Caco-2 (cell line): ENCODE results near the gene GTPBP1. TPM values are rescaled to one million over a fixed set of nuclear protein-coding genes. Genes with fewer than 3 reads are reported as not detected.

Source experiments
- BruUV-seq: library from RNA; stranded (reverse); fragments of 400-500 nt; replicated peaks from 2 replicates; lab custom pipeline; 2021; lab: Mats Ljungman, UMichigan
- CTCF ChIA-PET: fragments of 300-600 bp; sonication (Branson Sonifier 250); formaldehyde crosslinking; loops from one replicate; lab custom pipeline; 2022; ENCODE audit warnings: antibody characterized with exemption; lab: Charles Lee
- POLR2A ChIA-PET: fragments of 300-600 bp; sonication (Branson Sonifier 250); formaldehyde crosslinking; loops from one replicate; lab custom pipeline; 2022; ENCODE audit warnings: antibody characterized with exemption; lab: Charles Lee
- DNase-seq, 2 experiments: peaks; one replicate each; pipeline versions ENCODE4 v3.0.0 to v3.0.0-alpha.2; 2020 to 2022
- H3K27me3 ChIP-seq: replicated peaks from 2 replicates; pipeline ENCODE4 v1.6.0; 2011; ENCODE audit warnings: low read length; ENCODE audit not compliant: control insufficient read depth, insufficient read depth
- H3K36me3 ChIP-seq: 2 replicates; pipeline ENCODE4 v1.5.1; 2011; ENCODE audit warnings: low read length; ENCODE audit not compliant: control insufficient read depth, insufficient read depth
- H3K4me1 ChIP-seq: fragments of 250-450 bp; sonication (Bioruptor Pico); 2 replicates; pipeline ENCODE4 v1.5.1; 2020; ENCODE audit warnings: mild to moderate bottlenecking
- H3K4me3 ChIP-seq: 2 replicates; pipeline ENCODE4 v1.5.1; 2011; ENCODE audit warnings: low read depth, mild to moderate bottlenecking, control low read depth, low read length
- H3K9me3 ChIP-seq: fragments of 250-450 bp; sonication (Bioruptor Pico); 2 replicates; pipeline ENCODE4 v1.5.1; 2020; ENCODE audit warnings: mild to moderate bottlenecking, moderate library complexity
- H3K27ac Mint-ChIP-seq: one replicate; pipeline ENCODE4 v1.8.0; 2022; ENCODE audit warnings: mixed read lengths; ENCODE audit not compliant: unreplicated experiment
- H3K27me3 Mint-ChIP-seq: one replicate; pipeline ENCODE4 v1.8.0; 2022; ENCODE audit warnings: mixed read lengths; ENCODE audit not compliant: insufficient read depth, unreplicated experiment
- H3K36me3 Mint-ChIP-seq: one replicate; pipeline ENCODE4 v1.8.0; 2022; ENCODE audit warnings: mild to moderate bottlenecking, mixed read lengths; ENCODE audit not compliant: insufficient read depth, unreplicated experiment
- H3K4me1 Mint-ChIP-seq: one replicate; pipeline ENCODE4 v1.8.0; 2022; ENCODE audit warnings: low read depth, mixed read lengths; ENCODE audit not compliant: unreplicated experiment
- H3K4me3 Mint-ChIP-seq: one replicate; pipeline ENCODE4 v1.8.0; 2022; ENCODE audit warnings: mild to moderate bottlenecking, moderate library complexity, mixed read lengths; ENCODE audit not compliant: unreplicated experiment
- H3K9me3 Mint-ChIP-seq: one replicate; pipeline ENCODE4 v1.8.0; 2022; ENCODE audit warnings: mixed read lengths; ENCODE audit not compliant: unreplicated experiment
- intact Hi-C: fragments of 100-400 bp; cut with micrococcal nuclease; formaldehyde crosslinking; loops from one replicate; pipeline ENCODE4 v1.10.0; 2022; ENCODE audit not compliant: unreplicated experiment
- total RNA-seq: library from RNA; stranded (reverse); gene quantifications from 2 replicates; pipeline ENCODE4 v1.2.3, GENCODE V29; 2022
- TF ChIP-seq, protein P1 (sequence below), 2 experiments: fragments of 200-600 bp in 1 of 2; IDR thresholded peaks; 1 replicate in 1 of 2; 2 replicates in 1 of 2; pipeline versions ENCODE4 v1.5.1 to v1.8.0; 2011 to 2022; ENCODE audit warnings: antibody characterized with exemption in 1 of 2, control low read depth in 1 of 2, inconsistent platforms in 1 of 2, low read depth in 1 of 2, low read length in 1 of 2, mild to moderate bottlenecking in 1 of 2, moderate library complexity in 1 of 2; ENCODE audit not compliant: insufficient read depth in 1 of 2, severe bottlenecking in 1 of 2, unreplicated experiment in 1 of 2

GTPBP1 gene
- total RNA-seq, 1 experiment from 2014 or later = 47.2 TPM

DNA sequence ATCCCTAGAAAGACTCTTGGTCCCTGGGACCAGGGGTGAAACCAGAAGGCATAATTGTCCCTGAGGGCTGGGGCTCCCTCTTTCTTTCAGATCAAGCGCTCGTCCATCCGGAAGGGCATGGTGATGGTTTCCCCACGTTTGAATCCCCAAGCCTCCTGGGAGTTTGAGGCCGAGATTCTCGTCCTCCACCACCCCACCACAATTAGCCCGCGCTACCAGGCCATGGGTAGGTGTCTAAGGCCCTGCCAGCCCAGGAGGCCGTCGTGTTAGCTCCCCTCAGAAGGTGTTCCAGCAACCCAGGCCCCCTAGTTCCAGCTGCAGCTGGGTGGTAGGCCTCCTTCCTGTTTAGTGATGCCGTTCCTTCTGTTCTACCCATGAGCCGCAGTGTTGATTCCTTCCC, 21.4 kb downstream of the GTPBP1 start:
- BruUV-seq = no TSS peak
- H3K36me3 ChIP-seq = peaks cover 11% of the 10 kb centered on the region
- no peaks in the 10 kb centered on the region for H3K4me1 ChIP-seq
- no peaks in the 10 kb centered on the region for H3K9me3 Mint-ChIP-seq
- no peaks in the 10 kb centered on the region for H3K27me3 Mint-ChIP-seq
- ChIA-PET POLR2A (no interaction called here), CTCF (no interaction called here)
- intact Hi-C loops = no loop called here
- TF ChIP-seq, protein P1, sequence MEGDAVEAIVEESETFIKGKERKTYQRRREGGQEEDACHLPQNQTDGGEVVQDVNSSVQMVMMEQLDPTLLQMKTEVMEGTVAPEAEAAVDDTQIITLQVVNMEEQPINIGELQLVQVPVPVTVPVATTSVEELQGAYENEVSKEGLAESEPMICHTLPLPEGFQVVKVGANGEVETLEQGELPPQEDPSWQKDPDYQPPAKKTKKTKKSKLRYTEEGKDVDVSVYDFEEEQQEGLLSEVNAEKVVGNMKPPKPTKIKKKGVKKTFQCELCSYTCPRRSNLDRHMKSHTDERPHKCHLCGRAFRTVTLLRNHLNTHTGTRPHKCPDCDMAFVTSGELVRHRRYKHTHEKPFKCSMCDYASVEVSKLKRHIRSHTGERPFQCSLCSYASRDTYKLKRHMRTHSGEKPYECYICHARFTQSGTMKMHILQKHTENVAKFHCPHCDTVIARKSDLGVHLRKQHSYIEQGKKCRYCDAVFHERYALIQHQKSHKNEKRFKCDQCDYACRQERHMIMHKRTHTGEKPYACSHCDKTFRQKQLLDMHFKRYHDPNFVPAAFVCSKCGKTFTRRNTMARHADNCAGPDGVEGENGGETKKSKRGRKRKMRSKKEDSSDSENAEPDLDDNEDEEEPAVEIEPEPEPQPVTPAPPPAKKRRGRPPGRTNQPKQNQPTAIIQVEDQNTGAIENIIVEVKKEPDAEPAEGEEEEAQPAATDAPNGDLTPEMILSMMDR (IDR thresholded peaks at IDR 0.05; ENCODE audit: insufficient read depth in 1 of 2, low read depth in 1 of 2, low read length in 1 of 2, severe bottlenecking in 1 of 2, unreplicated experiment in 1 of 2) = no peak
- no peak overlapping the region for H3K4me3 Mint-ChIP-seq
- no peak for DNase-seq
- peaks cover 50% of the 10 kb centered on the region for H3K36me3 Mint-ChIP-seq
- H3K4me1 Mint-ChIP-seq = no peaks in the 10 kb centered on the region
- H3K4me3 ChIP-seq = no peak overlapping the region
- H3K27me3 ChIP-seq = no peaks in the 10 kb centered on the region
- no peaks in the 10 kb centered on the region for H3K9me3 ChIP-seq
- no peak overlapping the region for H3K27ac Mint-ChIP-seq

DNA sequence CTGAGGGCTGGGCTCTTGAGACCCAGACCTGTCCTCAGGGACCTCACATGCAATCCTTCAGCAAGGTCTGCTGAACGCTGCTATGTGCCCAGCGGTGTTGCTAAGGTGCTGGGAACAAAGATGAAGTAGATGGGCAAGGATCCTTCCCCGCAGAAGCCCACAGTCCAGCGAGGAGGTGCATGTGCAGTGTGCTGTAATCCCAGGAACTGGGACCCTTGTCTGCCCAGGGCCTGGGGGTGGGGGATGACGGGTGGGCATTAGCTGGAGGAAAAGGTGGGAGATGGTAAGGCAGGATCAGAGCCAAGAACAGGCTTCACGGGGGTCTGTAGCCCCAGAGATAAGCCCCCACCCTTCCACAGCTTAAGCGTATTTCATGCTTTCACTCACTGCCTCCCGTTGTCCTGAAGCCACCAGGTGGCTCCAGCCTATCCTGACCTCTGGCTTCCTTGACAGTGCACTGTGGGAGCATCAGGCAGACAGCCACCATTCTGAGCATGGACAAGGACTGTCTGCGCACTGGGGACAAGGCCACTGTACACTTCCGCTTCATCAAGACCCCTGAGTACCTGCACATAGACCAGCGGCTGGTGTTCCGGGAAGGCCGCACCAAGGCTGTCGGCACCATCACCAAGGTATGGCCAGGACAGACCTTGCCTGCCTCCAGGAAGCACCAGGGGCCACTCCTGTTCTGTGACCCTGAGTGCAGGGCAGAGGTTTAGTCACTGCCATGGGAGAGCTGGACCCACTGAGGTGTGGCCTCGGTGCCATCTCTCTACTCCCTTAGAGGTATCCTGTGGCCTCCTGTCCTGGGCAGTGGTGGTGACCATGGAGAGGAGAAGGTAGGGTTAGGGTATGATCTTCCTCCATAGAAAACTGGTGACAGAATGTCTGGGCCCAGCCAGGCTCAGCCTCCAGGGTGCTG, 22.0 kb downstream of the GTPBP1 start:
- intact Hi-C loops = no loop called here
- Mint-ChIP-seq H3K27me3 (no peaks in the 10 kb centered on the region), H3K4me3 (no peak overlapping the region), H3K36me3 (peaks cover 56% of the 10 kb centered on the region), H3K9me3 (no peaks in the 10 kb centered on the region), H3K4me1 (no peaks in the 10 kb centered on the region), H3K27ac (no peak overlapping the region)
- H3K27me3 ChIP-seq = no peaks in the 10 kb centered on the region
- no peaks in the 10 kb centered on the region for H3K9me3 ChIP-seq
- DNase-seq = no peak
- no TSS peak for BruUV-seq
- peaks cover 11% of the 10 kb centered on the region for H3K36me3 ChIP-seq
- CTCF ChIA-PET = no interaction called here
- no peaks in the 10 kb centered on the region for H3K4me1 ChIP-seq
- TF ChIP-seq, protein P1 (IDR thresholded peaks at IDR 0.05; ENCODE audit: insufficient read depth in 1 of 2, low read depth in 1 of 2, low read length in 1 of 2, severe bottlenecking in 1 of 2, unreplicated experiment in 1 of 2) = no peak
- POLR2A ChIA-PET = no interaction called here
- no peak overlapping the region for H3K4me3 ChIP-seq

DNA sequence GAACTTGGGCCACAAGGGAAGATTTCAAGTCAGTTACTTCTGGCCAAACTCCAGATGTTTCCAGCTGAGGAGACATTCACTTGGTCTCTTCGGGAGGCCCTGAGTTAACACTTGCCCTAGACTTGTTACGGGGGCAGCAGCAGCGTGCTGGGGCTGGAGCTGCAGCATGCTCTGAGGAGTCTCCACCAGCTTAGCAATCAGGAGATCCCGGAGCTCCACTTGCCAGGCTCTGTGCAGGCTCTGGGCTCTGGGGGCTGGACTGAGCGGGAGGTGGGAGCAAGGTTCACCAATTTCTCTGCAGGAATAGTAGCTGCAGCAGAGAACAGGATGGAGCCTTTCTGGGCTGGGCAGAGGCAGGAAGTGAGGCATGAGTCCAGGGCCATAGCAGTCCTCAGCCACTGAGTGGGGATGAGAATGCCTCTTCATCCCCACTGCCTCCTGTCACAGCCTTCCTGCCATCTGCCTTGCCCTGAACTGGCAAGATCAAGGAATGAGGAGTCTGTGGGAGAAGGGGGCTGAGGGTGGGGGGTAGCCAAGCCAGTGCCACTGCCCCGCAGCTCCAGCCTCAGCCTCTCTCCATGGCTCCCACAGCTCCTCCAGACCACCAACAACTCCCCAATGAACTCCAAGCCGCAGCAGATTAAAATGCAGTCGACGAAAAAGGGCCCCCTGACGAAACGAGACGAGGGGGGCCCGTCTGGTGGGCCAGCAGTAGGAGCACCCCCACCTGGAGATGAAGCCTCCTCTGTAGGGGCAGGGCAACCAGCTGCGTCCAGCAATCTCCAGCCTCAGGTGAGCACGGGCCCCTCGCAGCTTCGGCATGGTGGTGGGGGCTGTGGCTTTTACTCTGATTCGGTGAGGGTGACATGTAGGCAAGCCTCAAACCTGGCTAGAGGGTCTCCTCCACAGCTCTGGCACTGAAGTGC, 23.4 kb downstream of the GTPBP1 start:
- CTCF ChIA-PET = no interaction called here
- no peak overlapping the region for H3K27ac Mint-ChIP-seq
- TF ChIP-seq, protein P1 (IDR thresholded peaks at IDR 0.05; ENCODE audit: insufficient read depth in 1 of 2, low read depth in 1 of 2, low read length in 1 of 2, severe bottlenecking in 1 of 2, unreplicated experiment in 1 of 2) = no peak
- no peaks in the 10 kb centered on the region for H3K27me3 ChIP-seq
- no peaks in the 10 kb centered on the region for H3K27me3 Mint-ChIP-seq
- BruUV-seq = no TSS peak
- H3K4me3 Mint-ChIP-seq = no peak overlapping the region
- POLR2A ChIA-PET = no interaction called here
- H3K36me3 ChIP-seq = peaks cover 13% of the 10 kb centered on the region
- intact Hi-C loops = no loop called here
- no peaks in the 10 kb centered on the region for H3K9me3 Mint-ChIP-seq
- no peaks in the 10 kb centered on the region for H3K9me3 ChIP-seq
- H3K4me1 Mint-ChIP-seq = no peaks in the 10 kb centered on the region
- no peaks in the 10 kb centered on the region for H3K4me1 ChIP-seq
- no peak overlapping the region for H3K4me3 ChIP-seq
- H3K36me3 Mint-ChIP-seq = peaks cover 65% of the 10 kb centered on the region
- no peak for DNase-seq
